H1 (cell line): ENCODE results near the gene OXSR1. TPM values are rescaled to one million over a fixed set of nuclear protein-coding genes. Genes with fewer than 3 reads are reported as not detected.

Experiments
- KDM5A ChIP-seq: fragments of 200-600 bp; IDR thresholded peaks from 2 replicates; pipeline ENCODE4 v1.7.1; 2012; ENCODE audit warnings: mild to moderate bottlenecking, low read length, inconsistent platforms, mixed read lengths
- POU5F1 ChIP-seq: IDR thresholded peaks from 2 replicates; pipeline ENCODE4 v1.6.1; 2011; ENCODE audit warnings: low read depth, mild to moderate bottlenecking, low read length, moderate library complexity
- TCF12 ChIP-seq: IDR thresholded peaks from 2 replicates; pipeline ENCODE4 v1.6.1; 2011; ENCODE audit warnings: low read depth, mild to moderate bottlenecking, low read length
- polyA plus RNA-seq, 7 experiments: library from polyadenylated mRNA; depleted of rRNA in 3 of 7; stranded (reverse) in 5 of 7; unstranded in 2 of 7; fragments of >200 nt in 5 of 7; fragments of 200-250 nt in 2 of 7; gene quantifications; 1 replicate in 5 of 7; 2 replicates in 1 of 7; 4 replicates in 1 of 7; pipeline versions ENCODE4 v1.2.1 to v1.2.3, GENCODE V29; 2011 to 2013; ENCODE audit warnings: missing spikeins in 2 of 7, mixed read lengths in 2 of 7
- total RNA-seq: library from RNA; stranded (reverse); fragmentation: NEBNext Ultra II Directional; extraction: Animal tissue kit (Norgen Biotek cat#: 25700); gene quantifications from 2 replicates; pipeline ENCODE4 v1.2.1, GENCODE V29; 2021
- TF ChIP-seq, protein P1 (sequence below): IDR thresholded peaks from 2 replicates; pipeline ENCODE4 v1.6.1; 2012; ENCODE audit warnings: low read length, inconsistent platforms

Gene OXSR1
- total and polyA plus RNA-seq, 2 of the 8 experiments (the other 6 are each of a cell fraction or from before 2014, with no cell fraction given), result 25.1 to 47.0 TPM

GRCh38 chr3:38128303-38128655, 37.1 kb upstream of the OXSR1 start (continued):
- TF ChIP-seq KDM5A, result no peak
- TF ChIP-seq, protein P1, sequence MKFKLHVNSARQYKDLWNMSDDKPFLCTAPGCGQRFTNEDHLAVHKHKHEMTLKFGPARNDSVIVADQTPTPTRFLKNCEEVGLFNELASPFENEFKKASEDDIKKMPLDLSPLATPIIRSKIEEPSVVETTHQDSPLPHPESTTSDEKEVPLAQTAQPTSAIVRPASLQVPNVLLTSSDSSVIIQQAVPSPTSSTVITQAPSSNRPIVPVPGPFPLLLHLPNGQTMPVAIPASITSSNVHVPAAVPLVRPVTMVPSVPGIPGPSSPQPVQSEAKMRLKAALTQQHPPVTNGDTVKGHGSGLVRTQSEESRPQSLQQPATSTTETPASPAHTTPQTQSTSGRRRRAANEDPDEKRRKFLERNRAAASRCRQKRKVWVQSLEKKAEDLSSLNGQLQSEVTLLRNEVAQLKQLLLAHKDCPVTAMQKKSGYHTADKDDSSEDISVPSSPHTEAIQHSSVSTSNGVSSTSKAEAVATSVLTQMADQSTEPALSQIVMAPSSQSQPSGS, result no peak
- no peak for TF ChIP-seq TCF12
- no peak for TF ChIP-seq POU5F1
